PFSK-1 (cell line): ENCODE data around the gene PIK3CD.

Source experiments
- FOXP2 ChIP-seq: optimal IDR thresholded peaks from 2 replicates; pipeline ENCODE3; 2011; ENCODE audit warnings: borderline replicate concordance, control low read depth, inconsistent platforms; ENCODE audit not compliant: insufficient read depth; ENCODE audit errors: extremely low read length, extremely low read depth
- POLR2AphosphoS5 ChIP-seq: IDR thresholded peaks from 2 replicates; pipeline ENCODE4 v1.6.1; 2012; ENCODE audit warnings: low read depth, mild to moderate bottlenecking, control low read depth, low read length, moderate library complexity
- SIN3A ChIP-seq: IDR thresholded peaks from 2 replicates; pipeline ENCODE4 v1.6.1; 2012; ENCODE audit warnings: mild to moderate bottlenecking, low read length, moderate library complexity, borderline replicate concordance; ENCODE audit not compliant: insufficient read depth
- TAF1 ChIP-seq: IDR thresholded peaks from 2 replicates; pipeline ENCODE4 v1.6.1; 2012; ENCODE audit warnings: low read length, control low read depth, borderline replicate concordance; ENCODE audit not compliant: insufficient read depth
- TF ChIP-seq, protein P1 (sequence below), 2 experiments: IDR thresholded peaks; 2 replicates each; pipeline versions ENCODE4 v1.6.1 to v1.8.0; 2011 to 2012; ENCODE audit warnings: low read depth in 2 of 2, low read length in 2 of 2, control low read depth in 1 of 2, inconsistent platforms in 1 of 2, mild to moderate bottlenecking in 1 of 2, moderate library complexity in 1 of 2; ENCODE audit not compliant: insufficient read depth in 1 of 2

DNA sequence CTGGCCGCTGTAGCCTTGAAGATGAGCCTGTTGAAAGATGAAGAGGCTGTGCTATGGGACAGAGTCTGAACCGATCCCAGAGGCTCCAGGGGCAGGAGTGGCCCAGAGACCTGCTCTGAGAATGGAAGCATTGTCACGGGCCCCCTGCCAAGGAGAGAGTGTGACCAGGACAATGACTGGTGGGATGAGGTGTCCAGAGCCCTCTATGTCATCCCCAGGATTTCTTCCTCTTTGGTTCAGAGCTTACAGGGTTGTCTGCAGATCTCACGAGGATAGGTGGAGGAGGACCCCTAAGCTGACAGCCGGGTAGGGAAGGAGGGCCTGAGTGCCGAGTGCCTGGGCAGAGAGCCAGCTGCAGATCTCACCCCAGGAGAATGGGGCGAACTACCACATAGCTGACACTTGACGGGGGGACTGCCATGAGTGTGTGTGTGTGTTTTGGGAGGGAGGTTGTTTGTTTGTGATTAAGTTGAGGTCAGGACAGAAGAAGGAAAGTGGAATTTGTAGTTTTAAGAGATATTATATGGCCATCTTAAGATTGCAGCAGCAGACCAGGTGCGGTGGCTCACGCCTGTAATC is 25.4 kb downstream of the PIK3CD start:
- TF ChIP-seq, protein P1, sequence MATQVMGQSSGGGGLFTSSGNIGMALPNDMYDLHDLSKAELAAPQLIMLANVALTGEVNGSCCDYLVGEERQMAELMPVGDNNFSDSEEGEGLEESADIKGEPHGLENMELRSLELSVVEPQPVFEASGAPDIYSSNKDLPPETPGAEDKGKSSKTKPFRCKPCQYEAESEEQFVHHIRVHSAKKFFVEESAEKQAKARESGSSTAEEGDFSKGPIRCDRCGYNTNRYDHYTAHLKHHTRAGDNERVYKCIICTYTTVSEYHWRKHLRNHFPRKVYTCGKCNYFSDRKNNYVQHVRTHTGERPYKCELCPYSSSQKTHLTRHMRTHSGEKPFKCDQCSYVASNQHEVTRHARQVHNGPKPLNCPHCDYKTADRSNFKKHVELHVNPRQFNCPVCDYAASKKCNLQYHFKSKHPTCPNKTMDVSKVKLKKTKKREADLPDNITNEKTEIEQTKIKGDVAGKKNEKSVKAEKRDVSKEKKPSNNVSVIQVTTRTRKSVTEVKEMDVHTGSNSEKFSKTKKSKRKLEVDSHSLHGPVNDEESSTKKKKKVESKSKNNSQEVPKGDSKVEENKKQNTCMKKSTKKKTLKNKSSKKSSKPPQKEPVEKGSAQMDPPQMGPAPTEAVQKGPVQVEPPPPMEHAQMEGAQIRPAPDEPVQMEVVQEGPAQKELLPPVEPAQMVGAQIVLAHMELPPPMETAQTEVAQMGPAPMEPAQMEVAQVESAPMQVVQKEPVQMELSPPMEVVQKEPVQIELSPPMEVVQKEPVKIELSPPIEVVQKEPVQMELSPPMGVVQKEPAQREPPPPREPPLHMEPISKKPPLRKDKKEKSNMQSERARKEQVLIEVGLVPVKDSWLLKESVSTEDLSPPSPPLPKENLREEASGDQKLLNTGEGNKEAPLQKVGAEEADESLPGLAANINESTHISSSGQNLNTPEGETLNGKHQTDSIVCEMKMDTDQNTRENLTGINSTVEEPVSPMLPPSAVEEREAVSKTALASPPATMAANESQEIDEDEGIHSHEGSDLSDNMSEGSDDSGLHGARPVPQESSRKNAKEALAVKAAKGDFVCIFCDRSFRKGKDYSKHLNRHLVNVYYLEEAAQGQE (IDR thresholded peaks at IDR 0.05; ENCODE audit: insufficient read depth in 1 of 2, low read depth in 2 of 2, low read length in 2 of 2), result no peak
- no peak for TF ChIP-seq POLR2AphosphoS5
- no peak for TF ChIP-seq TAF1
- no peak for TF ChIP-seq SIN3A
- no peak for TF ChIP-seq FOXP2
